Choroid plexus epithelial cell (primary cell): ENCODE measurements around the gene WRAP53.

Experiments used
- DNase-seq: peaks from one replicate; pipeline ENCODE4 v3.0.0-alpha.2; 2010; ENCODE audit warnings: low read depth
- H3K4me3 ChIP-seq: 2 replicates; pipeline ENCODE4 v1.5.1; 2011; ENCODE audit warnings: low read depth, mild to moderate bottlenecking, control low read depth, low read length, moderate library complexity
- TF ChIP-seq, protein P1 (sequence below): conservative IDR thresholded peaks from 2 replicates; pipeline ENCODE4 v1.5.1; 2011; ENCODE audit warnings: low read depth, mild to moderate bottlenecking, control low read depth, inconsistent platforms, low read length, moderate library complexity

The WRAP53 gene

DNA sequence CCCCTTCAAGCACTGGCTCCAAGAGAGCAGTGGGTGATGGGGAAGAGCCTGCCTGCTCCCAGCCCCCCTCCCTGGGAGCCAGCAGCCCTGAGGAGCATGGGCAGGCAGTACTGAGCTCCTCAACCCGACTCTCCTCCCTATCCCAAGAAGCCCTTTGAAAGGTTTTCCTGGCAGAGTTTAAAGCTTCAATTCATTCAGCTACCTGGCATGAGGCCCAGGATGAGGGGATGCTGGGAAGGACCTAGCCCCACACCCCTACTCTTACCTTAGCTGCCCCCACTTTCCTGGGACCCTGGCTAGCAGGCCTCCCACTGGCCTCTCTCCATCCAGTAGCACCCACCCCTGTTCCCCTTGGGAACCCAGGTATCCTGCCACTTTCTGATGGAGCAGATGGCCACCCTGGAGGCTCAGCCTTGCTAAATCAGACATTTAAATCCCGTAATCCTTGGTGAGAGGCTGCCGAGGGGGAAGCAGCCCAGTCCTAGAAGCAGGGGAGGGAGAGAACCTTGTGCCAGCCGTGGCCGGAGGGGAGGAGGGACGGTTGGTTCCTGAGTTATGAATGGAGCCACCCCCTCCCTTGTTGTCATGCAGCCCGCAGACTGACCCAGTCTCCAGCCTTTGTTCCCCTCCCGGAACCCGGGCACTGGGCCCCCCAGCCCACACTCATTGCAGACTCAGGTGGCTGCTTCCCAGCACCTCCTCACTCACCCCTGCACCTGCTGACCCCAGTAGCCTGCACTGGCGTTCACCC, 20.4 kb upstream of the WRAP53 start:
- no peak for DNase-seq
- TF ChIP-seq, protein P1, sequence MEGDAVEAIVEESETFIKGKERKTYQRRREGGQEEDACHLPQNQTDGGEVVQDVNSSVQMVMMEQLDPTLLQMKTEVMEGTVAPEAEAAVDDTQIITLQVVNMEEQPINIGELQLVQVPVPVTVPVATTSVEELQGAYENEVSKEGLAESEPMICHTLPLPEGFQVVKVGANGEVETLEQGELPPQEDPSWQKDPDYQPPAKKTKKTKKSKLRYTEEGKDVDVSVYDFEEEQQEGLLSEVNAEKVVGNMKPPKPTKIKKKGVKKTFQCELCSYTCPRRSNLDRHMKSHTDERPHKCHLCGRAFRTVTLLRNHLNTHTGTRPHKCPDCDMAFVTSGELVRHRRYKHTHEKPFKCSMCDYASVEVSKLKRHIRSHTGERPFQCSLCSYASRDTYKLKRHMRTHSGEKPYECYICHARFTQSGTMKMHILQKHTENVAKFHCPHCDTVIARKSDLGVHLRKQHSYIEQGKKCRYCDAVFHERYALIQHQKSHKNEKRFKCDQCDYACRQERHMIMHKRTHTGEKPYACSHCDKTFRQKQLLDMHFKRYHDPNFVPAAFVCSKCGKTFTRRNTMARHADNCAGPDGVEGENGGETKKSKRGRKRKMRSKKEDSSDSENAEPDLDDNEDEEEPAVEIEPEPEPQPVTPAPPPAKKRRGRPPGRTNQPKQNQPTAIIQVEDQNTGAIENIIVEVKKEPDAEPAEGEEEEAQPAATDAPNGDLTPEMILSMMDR = no peak
- H3K4me3 ChIP-seq = no peak overlapping the region

DNA sequence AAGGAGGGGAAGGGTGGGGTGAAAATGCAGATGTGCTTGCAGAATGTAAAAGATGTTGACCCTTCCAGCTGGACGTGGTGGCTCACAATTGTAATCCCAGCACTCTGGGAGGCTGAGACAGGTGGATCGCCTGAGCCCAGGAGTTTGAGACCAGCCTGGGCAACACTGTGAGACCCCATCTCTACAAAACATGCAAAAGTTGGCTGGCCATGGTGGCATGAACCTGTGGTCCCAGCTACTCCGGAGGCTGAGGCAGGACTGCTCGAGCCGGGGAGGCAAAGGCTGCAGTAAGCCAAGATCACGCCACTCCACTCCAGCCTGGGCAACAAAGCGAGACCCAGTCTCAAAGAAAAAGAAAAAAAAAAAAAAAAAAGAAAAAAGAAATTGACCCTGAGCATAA, 19.8 kb upstream of the WRAP53 start:
- no peak overlapping the region for H3K4me3 ChIP-seq
- TF ChIP-seq, protein P1 = no peak
- DNase-seq = no peak

DNA sequence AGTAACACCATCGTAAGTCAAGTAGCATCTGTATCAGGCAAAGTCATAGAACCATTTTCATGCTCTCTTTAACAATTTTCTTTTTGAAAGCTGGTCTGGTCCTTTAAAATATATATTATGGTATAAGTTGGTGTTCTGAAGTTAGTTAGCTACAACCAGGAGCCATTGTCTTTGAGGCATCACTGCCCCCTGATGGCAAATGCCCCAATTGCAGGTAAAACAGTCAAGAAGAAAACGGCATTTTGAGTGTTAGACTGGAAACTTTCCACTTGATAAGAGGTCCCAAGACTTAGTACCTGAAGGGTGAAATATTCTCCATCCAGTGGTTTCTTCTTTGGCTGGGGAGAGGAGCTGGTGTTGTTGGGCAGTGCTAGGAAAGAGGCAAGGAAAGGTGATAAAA, 15.0 kb upstream of the WRAP53 start:
- no peak overlapping the region for H3K4me3 ChIP-seq
- peak; percentile 26 for DNase-seq
- TF ChIP-seq, protein P1 = peak; percentile 58

DNA sequence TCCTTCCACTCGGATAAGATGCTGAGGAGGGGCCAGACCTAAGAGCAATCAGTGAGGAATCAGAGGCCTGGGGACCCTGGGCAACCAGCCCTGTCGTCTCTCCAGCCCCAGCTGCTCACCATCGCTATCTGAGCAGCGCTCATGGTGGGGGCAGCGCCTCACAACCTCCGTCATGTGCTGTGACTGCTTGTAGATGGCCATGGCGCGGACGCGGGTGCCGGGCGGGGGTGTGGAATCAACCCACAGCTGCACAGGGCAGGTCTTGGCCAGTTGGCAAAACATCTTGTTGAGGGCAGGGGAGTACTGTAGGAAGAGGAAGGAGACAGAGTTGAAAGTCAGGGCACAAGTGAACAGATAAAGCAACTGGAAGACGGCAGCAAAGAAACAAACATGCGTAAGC, 13.3 kb upstream of the WRAP53 start:
- no peak overlapping the region for H3K4me3 ChIP-seq
- TF ChIP-seq, protein P1 = no peak

DNA sequence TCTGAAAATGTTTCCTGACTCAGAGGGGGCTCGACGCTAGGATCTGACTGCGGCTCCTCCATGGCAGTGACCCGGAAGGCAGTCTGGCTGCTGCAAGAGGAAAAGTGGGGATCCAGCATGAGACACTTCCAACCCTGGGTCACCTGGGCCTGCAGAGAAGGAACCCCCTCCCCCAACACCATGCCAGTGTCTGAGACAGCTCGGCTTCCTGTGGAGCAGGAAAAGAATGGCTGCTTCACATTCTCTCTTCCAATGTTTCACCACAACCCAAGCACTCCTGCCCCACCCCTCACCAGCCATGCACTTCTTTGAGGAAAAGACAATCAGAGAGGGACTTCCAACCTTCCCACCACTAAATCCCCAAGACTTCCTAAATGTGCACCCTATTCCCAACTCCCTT, 11.7 kb upstream of the WRAP53 start:
- DNase-seq = peak; percentile 47
- TF ChIP-seq, protein P1 = no peak

More for the DNA sequence above, 13.3 kb upstream of the WRAP53 start:
- no peak for DNase-seq

DNA sequence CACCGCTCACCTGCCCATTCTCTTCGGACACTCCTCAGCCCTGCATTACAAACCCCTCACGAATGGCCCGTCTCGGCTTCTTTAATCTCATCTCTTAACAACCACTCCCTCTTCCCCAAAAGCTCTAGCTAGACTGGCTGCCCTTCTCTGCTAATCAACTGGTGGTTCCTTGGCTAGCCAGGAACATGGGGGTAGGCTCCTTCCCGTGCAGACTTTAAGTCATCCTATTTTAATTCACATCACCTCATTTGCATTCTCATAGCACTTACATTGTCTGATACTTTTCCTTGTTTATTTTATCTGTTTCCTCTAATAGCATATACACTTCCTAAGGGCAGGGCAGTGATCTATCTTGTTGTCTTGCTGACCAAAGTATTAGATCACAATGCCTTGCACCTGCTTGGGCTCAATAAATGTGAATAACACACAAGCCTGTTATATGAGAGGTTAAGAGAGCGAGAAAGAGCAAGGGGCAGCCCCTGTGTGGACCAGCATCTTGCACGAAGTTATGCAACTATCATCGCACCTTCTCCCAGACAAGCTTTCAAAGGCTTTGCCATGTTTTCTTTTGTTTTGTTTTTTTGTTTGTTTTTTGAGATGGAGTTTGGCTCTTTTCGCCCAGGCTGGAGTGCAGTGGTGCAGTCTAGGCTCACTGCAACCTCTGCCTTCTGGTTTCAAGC, 10.7 kb upstream of the WRAP53 start:
- no peak overlapping the region for H3K4me3 ChIP-seq
- TF ChIP-seq, protein P1 = no peak
- no peak for DNase-seq

More for the DNA sequence above, 11.7 kb upstream of the WRAP53 start:
- no peak overlapping the region for H3K4me3 ChIP-seq
